SK-N-SH (cell line): Measurements from ENCODE around the gene PIEZO2. TPM values are rescaled to one million over a fixed set of nuclear protein-coding genes. Genes with fewer than 3 reads are reported as not detected.

Source experiments
- CTCF ChIA-PET: fragments of 300-600, 350-600 bp; formaldehyde crosslinking; extraction: SDS; loops from one replicate; lab custom pipeline; 2021; lab: Yijun Ruan, JAX
- POLR2A ChIA-PET: fragments of 350-600 bp; sonication (Branson Sonifier 250); formaldehyde crosslinking; extraction: SDS; loops from one replicate; lab custom pipeline; 2020; ENCODE audit warnings: antibody characterized with exemption, inconsistent platforms; lab: Yijun Ruan, JAX
- DNase-seq: peaks from one replicate; pipeline ENCODE4 v3.0.0; 2012
- H2AFZ ChIP-seq: fragments of 200-600 bp; sonication (generic); 2 replicates; pipeline ENCODE4 v1.8.1; 2016; ENCODE audit warnings: antibody characterized with exemption, mild to moderate bottlenecking, low read depth
- H3F3A ChIP-seq: fragments of 200-600 bp; sonication (generic); replicated peaks from 2 replicates; pipeline ENCODE3; 2016; ENCODE audit warnings: antibody characterized with exemption, mild to moderate bottlenecking; ENCODE audit not compliant: insufficient read depth
- H3K27ac ChIP-seq, 2 experiments: fragments of 200-500 bp in 1 of 2; fragments of 200-600 bp in 1 of 2; sonication (Bioruptor generic) in 1 of 2; sonication (generic), shearing (Covaris generic) in 1 of 2; 2 replicates each; pipeline versions ENCODE4 v1.5.1 to v1.6.1; 2014 to 2016; ENCODE audit warnings: low read depth in 2 of 2, inconsistent platforms in 1 of 2, low read length in 1 of 2, mild to moderate bottlenecking in 1 of 2, mixed read lengths in 1 of 2
- H3K27me3 ChIP-seq: fragments of 200-600 bp; sonication (generic), shearing (Covaris generic); 2 replicates; pipeline ENCODE4 v1.6.1; 2016; ENCODE audit warnings: mixed run types; ENCODE audit not compliant: insufficient read depth
- H3K36me3 ChIP-seq, 2 experiments: fragments of 200-500 bp in 1 of 2; fragments of 200-600 bp in 1 of 2; sonication (Bioruptor generic) in 1 of 2; sonication (generic) in 1 of 2; replicated peaks in 1 of 2; 2 replicates each; pipeline versions ENCODE3 to v1.5.1; 2014 to 2016; ENCODE audit warnings: low read length in 1 of 2, mild to moderate bottlenecking in 1 of 2; ENCODE audit not compliant: insufficient read depth in 2 of 2, control insufficient read depth in 1 of 2
- H3K4me1 ChIP-seq, 2 experiments: fragments of 200-500 bp in 1 of 2; fragments of 200-600 bp in 1 of 2; sonication (Bioruptor generic) in 1 of 2; sonication (generic), shearing (Covaris generic) in 1 of 2; 2 replicates each; pipeline versions ENCODE4 v1.5.1 to v1.6.1; 2014 to 2016; ENCODE audit warnings: low read depth in 1 of 2, low read length in 1 of 2, mixed run types in 1 of 2; ENCODE audit not compliant: insufficient read depth in 2 of 2, control insufficient read depth in 1 of 2
- H3K4me2 ChIP-seq: fragments of 200-600 bp; sonication (generic), shearing (Covaris generic); 2 replicates; pipeline ENCODE4 v1.6.1; 2017; ENCODE audit warnings: mixed run types
- H3K4me3 ChIP-seq, 2 experiments: fragments of 200-500 bp in 1 of 2; fragments of 200-600 bp in 1 of 2; sonication (Bioruptor generic) in 1 of 2; sonication (generic), shearing (Covaris generic) in 1 of 2; 2 replicates each; pipeline versions ENCODE4 v1.5.1 to v1.8.1; 2014 to 2016; ENCODE audit warnings: low read depth in 2 of 2, inconsistent platforms in 1 of 2, low read length in 1 of 2, mild to moderate bottlenecking in 1 of 2, mixed read lengths in 1 of 2, moderate library complexity in 1 of 2
- H3K79me2 ChIP-seq: fragments of 200-600 bp; sonication (generic); 2 replicates; pipeline ENCODE4 v1.8.1; 2017; ENCODE audit warnings: mild to moderate bottlenecking; ENCODE audit not compliant: insufficient read depth
- H3K9ac ChIP-seq: fragments of 200-600 bp; sonication (generic); 2 replicates; pipeline ENCODE4 v1.6.1; 2017; ENCODE audit warnings: mixed run types
- H3K9me2 ChIP-seq: fragments of 200-600 bp; sonication (generic); 2 replicates; pipeline ENCODE4 v1.6.1; 2017; ENCODE audit warnings: mixed run types
- H3K9me3 ChIP-seq: fragments of 200-600 bp; sonication (generic); 2 replicates; pipeline ENCODE4 v1.6.1; 2017; ENCODE audit warnings: mixed run types, mild to moderate bottlenecking, moderate library complexity
- H4K20me1 ChIP-seq: fragments of 200-600 bp; sonication (generic); 2 replicates; pipeline ENCODE4 v1.6.1; 2017; ENCODE audit warnings: mild to moderate bottlenecking, mixed run types; ENCODE audit not compliant: insufficient read depth
- EP300 ChIP-seq, 2 experiments: IDR thresholded peaks; 2 replicates each; pipeline versions ENCODE4 v1.4.0 to v1.6.1; 2012; ENCODE audit warnings: borderline replicate concordance in 1 of 2, low read depth in 1 of 2, low read length in 1 of 2
- EZH2phosphoT487 ChIP-seq: fragments of 200-600 bp; sonication (generic); IDR thresholded peaks from 2 replicates; pipeline ENCODE4 v1.6.1; 2017; ENCODE audit warnings: low read depth, mixed run types, mild to moderate bottlenecking, antibody characterized with exemption, moderate library complexity, borderline replicate concordance
- GABPA ChIP-seq: IDR thresholded peaks from 2 replicates; pipeline ENCODE4 v1.4.0; 2012; ENCODE audit warnings: low read depth, mild to moderate bottlenecking
- IRF3 ChIP-seq: fragments of 150-350 bp; IDR thresholded peaks from 2 replicates; pipeline ENCODE4 v1.6.1; 2016; ENCODE audit warnings: mild to moderate bottlenecking, low read depth, low read length
- MAX ChIP-seq: IDR thresholded peaks from 2 replicates; pipeline ENCODE4 v1.4.0; 2012; ENCODE audit warnings: low read depth
- NRF1 ChIP-seq: IDR thresholded peaks from 2 replicates; pipeline ENCODE4 v1.6.1; 2012; ENCODE audit warnings: low read depth, mild to moderate bottlenecking, low read length
- PBX3 ChIP-seq: IDR thresholded peaks from 2 replicates; pipeline ENCODE4; 2012
- POLR2AphosphoS5 ChIP-seq: IDR thresholded peaks from 2 replicates; pipeline ENCODE4 v1.6.1; 2012; ENCODE audit warnings: low read depth, low read length
- RXRA ChIP-seq: IDR thresholded peaks from 2 replicates; pipeline ENCODE4 v1.4.0; 2012; ENCODE audit warnings: low read depth, mild to moderate bottlenecking, borderline replicate concordance
- TAF1 ChIP-seq: IDR thresholded peaks from 2 replicates; pipeline ENCODE4 v1.6.1; 2012; ENCODE audit warnings: low read depth, mild to moderate bottlenecking, low read length, moderate library complexity, borderline replicate concordance
- TEAD4 ChIP-seq: IDR thresholded peaks from 2 replicates; pipeline ENCODE4 v1.4.0; 2012; ENCODE audit warnings: mild to moderate bottlenecking, borderline replicate concordance; ENCODE audit not compliant: insufficient read depth
- USF2 ChIP-seq: fragments of 150-350 bp; IDR thresholded peaks from 2 replicates; pipeline ENCODE4 v1.6.1; 2017; ENCODE audit warnings: antibody characterized with exemption, low read length, low read depth, borderline replicate concordance
- YY1 ChIP-seq: IDR thresholded peaks from 2 replicates; pipeline ENCODE4 v1.4.0; 2012; ENCODE audit warnings: low read depth, mild to moderate bottlenecking
- WGBS: methylation state at CpG from one replicate; pipeline ENCODE4 v1.1.6; 2017; ENCODE audit warnings: low lambda C conversion rate; 5-methylcytosine and 5-hydroxymethylcytosine counted together
- polyA plus RNA-seq, 3 experiments: library from polyadenylated mRNA; depleted of rRNA; stranded (reverse); fragments of >200 nt; gene quantifications; 2 replicates each; pipeline ENCODE4 v1.2.3, GENCODE V29; 2012

PIEZO2 gene
- polyA plus RNA-seq, 1 of the 3 experiments (the other 2 are of a cell fraction) = not detected

- TF ChIP-seq IRF3 (no peak), GABPA (no peak), POLR2AphosphoS5 (no peak), RXRA (no peak)
- Histone ChIP-seq H3K9me2 (no peaks in the 10 kb centered on the region), H3K4me2 (no peak overlapping the region), H3K4me3 (no peak overlapping the region), H3K9me3 (no peaks in the 10 kb centered on the region), H3F3A (no peaks in the 10 kb centered on the region), H3K79me2 (no peaks in the 10 kb centered on the region), H4K20me1 (no peaks in the 10 kb centered on the region), H3K9ac (no peak overlapping the region), H3K27ac (no peak overlapping the region), H3K36me3 (no peaks in the 10 kb centered on the region), H3K27me3 (peaks cover 7% of the 10 kb centered on the region; the same call in 1 of the 2 replicates), H2AFZ (no peak overlapping the region), H3K4me1 (no peaks in the 10 kb centered on the region)
- DNase-seq = no peak
- POLR2A ChIA-PET = no interaction called here
- CTCF ChIA-PET = interaction anchor here (0.7 kb wide), 1 partner anchor 184 kb away, joined by 3 read pairs; no protein-coding TSS in a partner anchor
- 5% methylated on average over 2 of the region's 2 CpGs for WGBS
Observed at GRCh38 chr18:11035376-11035775, 114.0 kb downstream of the PIEZO2 start.

GRCh38 chr18:11034884-11035283, 114.5 kb downstream of the PIEZO2 start:
- H3K9ac ChIP-seq = no peak overlapping the region
- no peaks in the 10 kb centered on the region for H3K4me1 ChIP-seq
- H2AFZ ChIP-seq = no peak overlapping the region
- no peaks in the 10 kb centered on the region for H4K20me1 ChIP-seq
- no peak for TF ChIP-seq EP300 (IDR thresholded peaks at IDR 0.05; ENCODE audit: borderline replicate concordance in 1 of 2, low read depth in 1 of 2, low read length in 1 of 2)
- DNase-seq = no peak
- H3K4me2 ChIP-seq = no peak overlapping the region
- CTCF ChIA-PET = interaction anchor here (0.7 kb wide), 1 partner anchor 183 kb away, joined by 3 read pairs; no protein-coding TSS in a partner anchor
- H3K9me3 ChIP-seq = no peaks in the 10 kb centered on the region
- H3F3A ChIP-seq = no peaks in the 10 kb centered on the region
- H3K4me3 ChIP-seq = no peak overlapping the region
- POLR2A ChIA-PET = no interaction called here
- no peak overlapping the region for H3K27ac ChIP-seq
- H3K79me2 ChIP-seq = no peaks in the 10 kb centered on the region
- H3K36me3 ChIP-seq = no peaks in the 10 kb centered on the region
- H3K27me3 ChIP-seq = peaks cover 7% of the 10 kb centered on the region; the same call in 1 of the 2 replicates
- 5% methylated on average over 4 of the region's 4 CpGs for WGBS
- H3K9me2 ChIP-seq = no peaks in the 10 kb centered on the region

GRCh38 chr18:11033503-11033902, 115.9 kb downstream of the PIEZO2 start:
- no peaks in the 10 kb centered on the region for H3K9me2 ChIP-seq
- H3K36me3 ChIP-seq = no peaks in the 10 kb centered on the region
- peaks cover 7% of the 10 kb centered on the region; the same call in 1 of the 2 replicates for H3K27me3 ChIP-seq
- DNase-seq = no peak
- no peaks in the 10 kb centered on the region for H3K9me3 ChIP-seq
- TF ChIP-seq EZH2phosphoT487 (no peak), USF2 (no peak), NRF1 (no peak), PBX3 (no peak), EP300 (IDR thresholded peaks at IDR 0.05; ENCODE audit: borderline replicate concordance in 1 of 2, low read depth in 1 of 2, low read length in 1 of 2) (no peak), TAF1 (no peak), IRF3 (no peak), MAX (no peak), YY1 (no peak), TEAD4 (no peak)
- 6% methylated on average over 8 of the region's 8 CpGs for WGBS
- no peak overlapping the region for H2AFZ ChIP-seq
- no peaks in the 10 kb centered on the region for H3K79me2 ChIP-seq
- CTCF ChIA-PET = interaction anchor here (1.2 kb wide), 1 partner anchor 16 kb away, joined by 4 read pairs; no protein-coding TSS in a partner anchor
- no peak overlapping the region for H3K4me3 ChIP-seq
- H4K20me1 ChIP-seq = no peaks in the 10 kb centered on the region
- no peaks in the 10 kb centered on the region for H3K4me1 ChIP-seq
- no peak overlapping the region for H3K27ac ChIP-seq
- H3K4me2 ChIP-seq = no peak overlapping the region
- POLR2A ChIA-PET = no interaction called here
- H3F3A ChIP-seq = no peaks in the 10 kb centered on the region
- H3K9ac ChIP-seq = no peak overlapping the region
